K562 (cell line): ENCODE measurements around the gene BLCAP. TPM values are rescaled to one million over a fixed set of nuclear protein-coding genes. Genes with fewer than 3 reads are reported as not detected.

Experiments used
- ATAC-seq: fragments of 200-7000 bp; cut with Tn5 transposase; 3 replicates; pipeline ENCODE4 v1.9.1; 2020; ENCODE audit warnings: moderate library complexity
- BruUV-seq: library from RNA; stranded (reverse); fragments of 400-500 nt; replicated peaks from 2 replicates; lab custom pipeline; 2021; lab: Mats Ljungman, UMichigan
- CTCF ChIA-PET: fragments of 300-600 bp; formaldehyde crosslinking; extraction: SDS; loops from one replicate; lab custom pipeline; 2021; ENCODE audit warnings: low intra/inter-chr PET ratio; lab: Yijun Ruan, JAX
- POLR2A ChIA-PET: fragments of 300-600, 350-650 bp; sonication (Branson Sonifier 250); formaldehyde crosslinking; extraction: SDS; loops from one replicate; lab custom pipeline; 2021; ENCODE audit warnings: antibody characterized with exemption, inconsistent platforms; lab: Yijun Ruan, JAX
- DNase-seq, 4 experiments: peaks; one replicate each; pipeline versions ENCODE4 v3.0.0 to v3.0.0-alpha.2; 2011 to 2018; ENCODE audit warnings: low spot score in 3 of 4, mixed read lengths in 3 of 4; ENCODE audit errors: extremely low read depth in 1 of 4
- FAIRE-seq: peaks from 2 replicates; lab custom pipeline; 2011; peaks lifted over from hg19 to GRCh38; lab: Jason Lieb, UNC
- H2AFZ ChIP-seq: 2 replicates; pipeline ENCODE4 v1.6.0; 2011; ENCODE audit warnings: low read depth, low read length, control low read depth, inconsistent platforms
- H3K27ac ChIP-seq: fragments of 200-600 bp; 3 replicates; pipeline ENCODE4 v1.8.0; 2011; ENCODE audit warnings: low read depth, mild to moderate bottlenecking, control low read depth, inconsistent platforms, low read length, moderate library complexity, mixed read lengths; ENCODE audit errors: extremely low read depth
- H3K27me3 ChIP-seq, 2 experiments: fragments of 300-600 bp in 1 of 2; 2 replicates in 1 of 2; 3 replicates in 1 of 2; pipeline versions ENCODE4 v1.6.0 to v1.8.0; 2011; ENCODE audit warnings: inconsistent platforms in 2 of 2, low read length in 2 of 2, mild to moderate bottlenecking in 1 of 2, mixed read lengths in 1 of 2, moderate library complexity in 1 of 2; ENCODE audit not compliant: control insufficient read depth in 2 of 2, insufficient read depth in 2 of 2
- H3K36me3 ChIP-seq: fragments of 300-600 bp; 3 replicates; pipeline ENCODE4 v1.8.0; 2011; ENCODE audit warnings: mild to moderate bottlenecking, low read length, inconsistent platforms; ENCODE audit not compliant: control insufficient read depth, insufficient read depth
- H3K4me1 ChIP-seq, 2 experiments: fragments of 200-600 bp in 1 of 2; replicated peaks in 1 of 2; 2 replicates in 1 of 2; 3 replicates in 1 of 2; pipeline versions ENCODE4 v1.5.1 to v1.8.0; 2011; ENCODE audit warnings: inconsistent platforms in 2 of 2, low read length in 2 of 2, mild to moderate bottlenecking in 1 of 2, mixed read lengths in 1 of 2, moderate library complexity in 1 of 2; ENCODE audit not compliant: control insufficient read depth in 2 of 2, insufficient read depth in 2 of 2
- H3K4me2 ChIP-seq: 2 replicates; pipeline ENCODE4 v1.6.1; 2011; ENCODE audit warnings: low read length, control low read depth, inconsistent platforms, mixed read lengths; ENCODE audit not compliant: insufficient read depth
- H3K4me3 ChIP-seq: fragments of 200-600 bp; sonication (generic), shearing (Covaris generic); 2 replicates; pipeline ENCODE4 v1.5.1; 2016; ENCODE audit warnings: control low read depth, inconsistent platforms
- H3K79me2 ChIP-seq: fragments of 200-600 bp; 3 replicates; pipeline ENCODE4 v1.8.0; 2011; ENCODE audit warnings: low read length, inconsistent platforms; ENCODE audit not compliant: control insufficient read depth, insufficient read depth
- H3K9ac ChIP-seq, 2 experiments: 2 replicates each; pipeline versions ENCODE4 v1.6.0 to v1.6.1; 2011; ENCODE audit warnings: low read depth in 2 of 2, low read length in 2 of 2, control low read depth in 1 of 2, inconsistent platforms in 1 of 2, mild to moderate bottlenecking in 1 of 2, mixed read lengths in 1 of 2; ENCODE audit not compliant: insufficient read depth in 1 of 2
- H3K9me1 ChIP-seq: one replicate; pipeline ENCODE4 v1.6.0; 2011; ENCODE audit warnings: inconsistent platforms, mild to moderate bottlenecking, low read length, moderate library complexity; ENCODE audit not compliant: control insufficient read depth, insufficient read depth
- H3K9me3 ChIP-seq: replicated peaks from 2 replicates; pipeline ENCODE4 v1.5.1; 2011; ENCODE audit warnings: low read depth, low read length, inconsistent platforms; ENCODE audit not compliant: control insufficient read depth, insufficient read depth
- H4K20me1 ChIP-seq: replicated peaks from 2 replicates; pipeline ENCODE4 v1.6.1; 2011; ENCODE audit warnings: low read length, inconsistent platforms, mixed read lengths; ENCODE audit not compliant: control insufficient read depth, insufficient read depth
- FOXA1 ChIP-seq: fragments of 450-650 bp; IDR thresholded peaks from 2 replicates; pipeline ENCODE4 v1.6.1; 2016; ENCODE audit warnings: mild to moderate bottlenecking, borderline replicate concordance
- HDAC3 ChIP-seq: fragments of 450-650 bp; IDR thresholded peaks from 2 replicates; pipeline ENCODE4 v1.6.1; 2018; ENCODE audit warnings: borderline replicate concordance, mild to moderate bottlenecking, moderate library complexity; ENCODE audit not compliant: partially characterized antibody
- HLTF ChIP-seq: fragments of 450-650 bp; IDR thresholded peaks from 2 replicates; pipeline ENCODE4 v1.6.1; 2016
- MTA3 ChIP-seq: fragments of 450-650 bp; formaldehyde crosslinking; IDR thresholded peaks from 2 replicates; pipeline ENCODE4 v1.6.1; 2017; ENCODE audit warnings: mild to moderate bottlenecking, borderline replicate concordance
- NFIX ChIP-seq: fragments of 250-450 bp; sonication (Bioruptor Pico); IDR thresholded peaks from 2 replicates; pipeline ENCODE4 v1.4.0; 2020; ENCODE audit warnings: low read depth, mild to moderate bottlenecking, moderate library complexity
- POLR2AphosphoS2 ChIP-seq: IDR thresholded peaks from 2 replicates; pipeline ENCODE4 v1.6.1; 2012; ENCODE audit warnings: low read length, improper control_type of control experiment
- ZFP30 ChIP-seq: fragments of 250-450 bp; sonication (Bioruptor Pico); IDR thresholded peaks from 2 replicates; pipeline ENCODE4 v1.8.0; 2022; ENCODE audit warnings: moderate library complexity, mild to moderate bottlenecking, inconsistent platforms, borderline replicate concordance
- ZNF133 ChIP-seq: fragments of 250-450 bp; sonication (Bioruptor Pico); IDR thresholded peaks from 2 replicates; pipeline ENCODE4 v1.4.0; 2020; ENCODE audit warnings: mild to moderate bottlenecking
- ZNF778 ChIP-seq: fragments of 450-650 bp; formaldehyde crosslinking; IDR thresholded peaks from 2 replicates; pipeline ENCODE4 v1.4.0; 2020; ENCODE audit warnings: mild to moderate bottlenecking, moderate library complexity
- WGBS: fragments of 100-300 bp; shearing (Covaris generic); methylation state at CpG from one replicate; pipeline ENCODE4 v1.1.6; 2016; ENCODE audit warnings: low coverage, mixed read lengths; ENCODE audit not compliant: insufficient coverage; ENCODE audit errors: missing lambda C conversion rate; 5-methylcytosine and 5-hydroxymethylcytosine counted together
- in situ Hi-C: fragments of 300-500 bp; cut with MboI; formaldehyde crosslinking; loops from 4 replicates; pipeline ENCODE4 v1.15.0; 2018; ENCODE audit warnings: inconsistent platforms, mixed read lengths
- intact Hi-C: fragments of 100-400 bp; cut with micrococcal nuclease; formaldehyde crosslinking; loops from 2 replicates; pipeline ENCODE4 v1.14.2; 2022
- polyA plus RNA-seq, 8 experiments: library from polyadenylated mRNA; depleted of rRNA in 4 of 8; stranded (reverse) in 5 of 8; unstranded in 3 of 8; fragments of >200 nt; fragmentation: Nextera tagmentation in 2 of 8; fragmentation: Illumina TruSeq in 1 of 8; extraction: Ambion mirVana in 2 of 8; extraction: Trizol in 1 of 8; gene quantifications; 2 replicates each; pipeline versions ENCODE4 v1.2.1 to v1.2.3, GENCODE V29; 2011 to 2014; ENCODE audit warnings: inconsistent platforms in 1 of 8, missing spikeins in 1 of 8
- total RNA-seq, 7 experiments: library from RNA; depleted of rRNA in 6 of 7; stranded (reverse); fragments of >200 nt in 6 of 7; fragmentation: Illumina TruSeq in 2 of 7; extraction: Trizol in 2 of 7; gene quantifications; 2 replicates each; pipeline versions ENCODE4 v1.2.1 to v1.2.3, GENCODE V29; 2011 to 2021; ENCODE audit warnings: low replicate concordance in 1 of 7

The BLCAP gene
- total and polyA plus RNA-seq, 9 of the 15 experiments (the other 6 are each of a cell fraction or from before 2014, with no cell fraction given), result 16.9 to 41.5 (median 27.6) TPM

GRCh38 chr20:37492096-37492625 is 35.5 kb downstream of the BLCAP start:
- no peaks in the 10 kb centered on the region for H3K79me2 ChIP-seq
- H3K27ac ChIP-seq, result no peak overlapping the region
- FAIRE-seq (no peak), DNase-seq (no peak), ATAC-seq (no peak)
- CTCF ChIA-PET, result no interaction called here
- in situ Hi-C loops (no loop called here), intact Hi-C loops (no loop called here)
- no peaks in the 10 kb centered on the region for H3K4me1 ChIP-seq
- no peaks in the 10 kb centered on the region for H3K9me3 ChIP-seq
- 4% methylated on average over 6 of the region's 6 CpGs for WGBS
- BruUV-seq, result no TSS peak
- H3K9me1 ChIP-seq, result no peaks in the 10 kb centered on the region
- no peak overlapping the region for H3K9ac ChIP-seq
- H3K4me3 ChIP-seq, result no peak overlapping the region
- peaks cover 3 to 29% of the 10 kb centered on the region in 2 experiments; a peak in 3 of 5 replicates for H3K27me3 ChIP-seq
- no peak for TF ChIP-seq ZNF778 (CRISPR knock-in tag)
- TF ChIP-seq NFIX (CRISPR knock-in tag), result no peak
- TF ChIP-seq MTA3, result no peak
- no peak for TF ChIP-seq FOXA1
- no peak for TF ChIP-seq POLR2AphosphoS2
- TF ChIP-seq HDAC3, result no peak
- no peak for TF ChIP-seq ZNF133
- TF ChIP-seq HLTF, result no peak
- no peak for TF ChIP-seq ZFP30 (CRISPR knock-in tag)
- no peaks in the 10 kb centered on the region for H3K36me3 ChIP-seq
- H3K4me2 ChIP-seq, result no peak overlapping the region
- no peak overlapping the region for H2AFZ ChIP-seq
- H4K20me1 ChIP-seq, result no peaks in the 10 kb centered on the region
- POLR2A ChIA-PET, result interaction anchor here (0.7 to 1.3 kb wide), 4 partner anchors 9 to 438 kb away, joined by 3 to 5 read pairs (median 4); no protein-coding TSS in a partner anchor
